ENCODE results near the gene TRAP1.

The TRAP1 gene

DNA sequence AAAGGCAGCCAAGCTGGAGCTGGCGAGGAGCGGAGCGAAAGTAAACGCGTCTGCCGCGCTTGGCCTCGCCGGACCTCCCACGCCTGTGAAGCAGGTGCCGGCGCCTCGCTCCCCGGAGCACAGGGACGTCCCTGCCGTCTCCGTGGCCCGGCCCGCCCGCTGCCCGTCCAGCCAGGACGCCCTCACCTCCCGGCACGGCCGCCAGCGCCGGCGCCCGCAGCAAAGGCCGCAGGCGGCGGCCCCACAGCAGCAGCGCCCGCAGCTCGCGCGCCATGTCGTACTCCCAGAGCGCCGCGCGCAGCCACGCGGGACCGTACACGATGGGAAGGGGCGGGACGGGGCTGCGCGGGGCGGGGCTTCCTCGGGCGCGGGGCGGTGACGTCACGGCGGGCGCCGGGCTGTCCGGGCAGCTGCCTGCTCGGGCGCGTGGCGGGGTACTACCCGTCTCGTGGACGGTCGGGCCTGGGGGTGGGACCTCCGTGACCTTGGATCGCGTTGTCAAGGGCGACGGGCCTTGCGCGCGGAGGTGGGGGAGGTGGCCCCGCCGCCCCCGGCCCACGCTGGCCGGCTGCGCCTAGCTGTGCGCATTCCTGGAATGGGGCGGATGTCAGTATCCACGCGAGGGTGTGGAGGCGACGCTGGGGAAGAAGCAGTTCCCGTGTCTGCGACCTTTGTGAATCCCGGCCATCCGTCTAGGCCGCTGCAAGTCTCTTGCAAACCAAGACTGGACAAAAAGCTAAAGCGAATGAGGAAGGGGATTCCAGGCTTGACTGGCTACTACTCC, at the start of gene TRAP1:
Gene TRAP1, minus strand, starts transcription at position 290 of the 784 bp plus-strand sequence. Its CDS starts 16 bp downstream, at position 274.
- no peak for FAIRE-seq

DNA sequence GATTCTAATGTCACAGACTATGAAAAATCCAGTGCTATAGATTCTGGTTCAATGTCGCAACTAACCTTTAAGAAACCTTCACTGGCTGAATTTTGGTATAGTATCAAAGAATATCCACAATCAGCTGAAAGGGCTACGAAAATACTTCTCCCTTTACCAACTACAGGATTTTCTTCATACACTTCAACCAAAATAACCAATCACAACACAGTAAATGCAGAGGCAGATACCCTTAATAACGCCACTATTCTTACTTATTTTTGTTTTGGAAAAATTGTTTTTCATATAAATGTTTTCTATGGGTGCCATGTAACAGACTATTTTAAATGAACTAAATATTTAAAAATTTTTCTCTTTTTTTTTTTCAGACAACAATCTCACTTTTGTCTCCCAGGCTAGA, 48.9 kb upstream of the TRAP1 start:
- no peak for FAIRE-seq

DNA sequence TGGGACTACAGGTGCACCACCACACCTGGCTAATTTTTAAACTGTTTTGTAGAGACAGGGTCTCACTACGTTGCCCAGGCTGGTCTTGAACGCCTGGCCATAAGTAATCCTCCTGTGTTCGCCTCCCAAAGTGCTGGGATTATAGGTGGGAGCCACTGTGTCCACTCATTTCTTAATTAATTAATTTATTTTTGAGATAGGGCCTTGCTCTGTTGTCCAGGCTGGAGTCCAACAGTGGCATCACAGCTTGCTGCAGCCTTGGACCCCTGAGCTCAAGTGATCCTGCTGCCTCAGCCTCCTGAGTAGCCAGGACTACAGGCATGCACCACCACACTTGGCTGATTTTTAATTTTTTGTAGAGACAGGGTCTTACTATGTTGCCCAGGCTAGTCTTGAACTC, 47.1 kb upstream of the TRAP1 start:
- no peak for FAIRE-seq

DNA sequence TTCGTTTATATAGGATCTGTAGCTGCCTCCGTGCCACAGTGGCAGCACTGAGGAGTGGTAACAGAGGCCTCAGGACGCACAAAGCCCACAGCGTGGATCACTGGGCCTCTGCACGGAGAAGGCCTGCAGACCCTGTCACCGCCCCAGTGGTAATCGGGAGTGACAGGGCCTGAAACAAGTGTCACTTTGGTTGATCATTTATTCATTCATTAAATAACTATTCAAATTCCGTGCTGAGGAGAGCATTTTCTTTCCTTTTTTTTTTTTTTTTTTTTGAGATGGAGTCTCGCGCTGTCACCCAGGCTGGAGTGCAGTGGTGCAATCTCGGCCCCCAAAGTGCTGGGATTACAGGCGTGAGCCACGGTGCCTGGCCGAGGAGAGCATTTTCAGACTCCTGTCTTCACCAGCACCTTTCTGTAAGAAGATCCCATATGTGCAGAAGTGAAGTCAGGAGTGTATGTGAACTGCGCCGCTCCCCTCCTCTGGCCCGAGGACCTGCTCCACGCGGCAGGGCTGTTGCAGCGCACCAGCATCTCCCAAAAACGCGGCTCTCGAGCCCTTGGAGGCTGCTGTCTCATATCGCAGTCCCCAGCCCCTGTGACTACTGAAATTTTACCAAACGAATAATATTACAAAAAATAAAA, 44.9 kb upstream of the TRAP1 start:
- FAIRE-seq = no peak

DNA sequence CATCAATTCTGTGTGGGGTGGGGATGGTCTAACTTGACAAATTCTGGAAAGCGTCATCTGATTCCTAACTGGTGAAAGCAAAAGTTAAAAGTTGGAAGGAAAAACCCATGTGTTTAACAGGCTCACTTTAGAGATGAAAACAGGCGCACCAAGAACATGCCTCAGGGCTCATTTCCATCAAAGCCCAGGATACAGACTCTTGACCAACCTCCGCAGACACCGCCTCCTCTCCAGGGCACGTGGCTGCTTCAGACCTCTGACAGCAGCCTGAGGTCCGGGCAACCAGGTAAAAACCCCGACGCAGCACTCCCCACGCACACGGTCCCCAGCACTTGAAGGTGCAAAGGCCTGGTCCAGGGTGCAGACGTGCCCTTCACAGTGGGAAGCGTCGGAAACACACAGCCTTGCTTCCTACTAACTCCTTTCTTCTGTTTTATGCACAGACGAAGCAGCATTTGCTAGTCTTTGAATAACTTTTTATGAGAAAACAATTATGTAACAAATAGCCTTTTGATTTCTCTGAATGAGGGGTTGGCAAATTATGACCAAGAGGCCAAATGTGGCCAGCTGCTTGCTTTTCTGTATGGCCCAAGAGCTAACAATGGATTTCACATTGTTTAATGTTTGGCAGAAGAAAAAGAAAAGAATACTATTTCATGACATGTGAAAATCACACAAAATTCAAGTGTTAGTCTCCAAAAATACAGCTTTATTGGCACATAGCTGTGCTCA, 44.2 kb upstream of the TRAP1 start:
- FAIRE-seq = no peak

DNA sequence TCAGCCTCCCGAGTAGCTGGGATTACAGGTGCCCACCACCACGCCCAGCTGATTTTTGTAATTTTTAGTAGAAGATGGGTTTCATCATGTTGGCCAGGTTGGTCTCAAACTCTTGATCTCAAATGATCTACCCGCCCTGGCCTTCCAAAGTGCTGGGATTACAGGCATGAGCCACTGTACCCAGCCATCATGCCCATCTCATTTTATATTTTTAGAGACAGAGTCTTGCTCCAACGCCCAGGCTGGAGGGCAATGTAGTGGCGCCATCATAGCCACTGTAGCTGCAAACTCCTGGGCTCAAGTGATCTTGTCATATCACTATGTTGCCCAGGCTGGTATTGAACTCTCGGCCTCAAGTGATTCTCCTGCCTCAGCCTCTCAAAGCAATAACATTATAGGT, 43.2 kb upstream of the TRAP1 start:
- FAIRE-seq = no peak

DNA sequence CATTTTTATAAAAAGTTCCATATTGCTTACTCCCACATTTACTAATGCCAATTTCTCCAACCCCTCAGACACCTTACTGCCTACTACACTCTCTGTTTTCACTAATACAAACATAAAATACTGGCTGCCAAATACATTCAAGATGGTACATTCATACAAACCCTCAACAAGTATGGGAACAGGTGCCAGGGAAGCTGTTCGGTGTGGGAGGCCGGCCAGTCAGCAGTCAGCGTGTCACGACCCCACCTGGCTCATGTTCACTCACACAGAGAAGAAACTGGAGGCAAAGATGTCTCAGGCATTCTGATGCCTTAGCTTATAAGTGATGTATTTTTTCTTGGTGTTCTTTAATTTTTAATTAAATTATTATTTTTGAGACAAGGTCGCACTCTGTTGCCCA, 42.4 kb upstream of the TRAP1 start:
- FAIRE-seq = no peak

DNA sequence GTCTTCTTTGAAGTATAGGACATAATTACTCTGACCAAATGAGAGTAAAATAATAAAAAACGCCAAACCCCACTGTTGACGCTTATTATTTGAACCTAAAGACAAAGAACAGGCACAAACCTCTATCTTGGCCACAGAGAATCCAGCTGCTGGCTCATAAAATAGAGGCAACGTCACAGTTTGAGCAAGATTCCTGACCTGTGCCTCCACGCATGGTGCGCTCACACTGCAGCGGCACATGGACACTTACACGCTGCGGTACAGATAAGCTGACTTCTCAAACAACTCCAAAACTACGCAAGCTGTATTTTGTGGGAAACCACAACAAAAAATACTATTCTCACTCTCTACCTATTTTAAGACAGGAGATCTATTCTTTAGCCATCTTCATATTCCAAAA, 38.8 kb upstream of the TRAP1 start:
- no peak for FAIRE-seq

DNA sequence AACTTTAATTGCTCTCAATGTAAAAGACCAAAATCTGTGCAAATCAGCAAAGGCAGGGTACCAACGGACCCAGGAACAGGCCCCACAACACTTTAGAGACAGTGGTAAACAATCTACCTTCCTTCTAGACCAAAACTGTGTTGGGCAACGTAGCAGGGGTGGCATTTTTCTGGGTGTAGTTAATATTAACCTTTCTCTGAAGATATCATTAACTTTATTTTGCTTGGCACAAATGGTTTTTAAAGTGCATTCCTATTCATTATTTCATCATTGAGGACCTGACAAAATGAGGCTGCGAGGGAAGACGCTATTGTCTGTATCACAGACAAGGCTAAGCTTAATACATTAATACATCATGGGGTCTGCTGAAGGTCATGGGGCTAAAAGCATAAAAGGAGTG, 37.9 kb upstream of the TRAP1 start:
- FAIRE-seq = no peak

DNA sequence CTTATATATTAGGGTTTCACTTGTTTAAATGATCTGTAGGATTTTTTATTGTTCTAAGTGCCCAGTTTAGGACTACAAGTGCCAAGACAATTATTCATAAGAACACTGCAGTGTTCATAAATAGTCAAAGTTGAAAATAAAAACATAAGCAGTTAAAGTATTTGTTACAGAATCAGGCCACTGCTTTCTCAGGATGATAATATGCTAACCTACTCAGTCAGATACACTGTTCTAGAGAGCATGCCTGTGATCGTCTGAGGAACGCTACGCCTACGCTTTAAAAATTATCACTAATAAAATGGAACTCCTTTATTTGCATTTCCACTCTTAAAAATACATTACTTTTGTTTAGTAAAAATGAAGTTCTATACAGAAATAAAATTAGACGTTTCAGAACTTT, 37.4 kb upstream of the TRAP1 start:
- FAIRE-seq = no peak

DNA sequence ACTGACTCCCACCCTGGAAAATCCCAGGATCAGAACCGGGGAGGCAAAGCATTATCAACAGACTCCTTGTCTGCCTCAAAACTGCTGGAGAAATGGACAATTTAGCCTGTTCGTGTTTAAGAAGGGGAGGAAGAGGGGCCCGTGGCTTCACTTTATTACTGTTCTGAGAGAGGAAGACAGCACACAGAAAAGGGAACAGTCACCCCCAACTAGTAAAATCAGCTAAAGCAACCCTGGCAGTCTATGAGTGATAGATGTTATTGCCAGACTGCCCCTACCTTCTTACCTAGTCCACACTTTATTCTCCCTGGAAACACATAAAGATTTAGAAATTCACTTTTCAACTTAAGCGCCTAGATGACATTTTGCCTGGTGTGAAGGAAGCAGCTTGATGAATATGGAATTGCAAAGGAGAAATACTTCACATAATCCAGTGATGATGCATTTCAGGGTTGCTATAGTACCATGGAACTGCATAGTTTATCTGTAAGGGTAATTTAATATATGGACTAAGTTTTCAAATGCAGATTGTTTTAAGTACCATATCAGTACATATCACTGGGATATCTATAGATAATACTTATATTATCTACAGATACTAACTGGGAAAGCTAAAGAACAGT, 36.9 kb upstream of the TRAP1 start:
- FAIRE-seq = no peak

DNA sequence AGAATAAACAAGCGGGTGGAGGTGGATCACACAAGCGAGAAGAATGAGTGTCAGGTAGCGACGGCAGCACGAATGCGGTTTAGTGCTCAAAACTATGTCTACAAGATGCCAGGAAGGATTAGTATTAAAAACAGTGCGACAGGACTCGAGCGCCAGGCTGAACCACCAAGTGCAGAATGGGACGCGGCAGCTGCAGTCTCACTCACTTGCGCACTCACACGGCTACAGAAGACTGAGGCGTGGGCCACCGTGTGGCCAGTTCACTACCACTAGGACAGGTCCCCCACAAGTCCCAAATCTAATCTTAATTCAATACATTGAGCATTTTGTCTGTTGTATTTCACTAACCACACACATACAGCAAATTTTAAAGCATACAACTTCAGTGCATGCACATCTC, 35.7 kb upstream of the TRAP1 start:
- FAIRE-seq = no peak

DNA sequence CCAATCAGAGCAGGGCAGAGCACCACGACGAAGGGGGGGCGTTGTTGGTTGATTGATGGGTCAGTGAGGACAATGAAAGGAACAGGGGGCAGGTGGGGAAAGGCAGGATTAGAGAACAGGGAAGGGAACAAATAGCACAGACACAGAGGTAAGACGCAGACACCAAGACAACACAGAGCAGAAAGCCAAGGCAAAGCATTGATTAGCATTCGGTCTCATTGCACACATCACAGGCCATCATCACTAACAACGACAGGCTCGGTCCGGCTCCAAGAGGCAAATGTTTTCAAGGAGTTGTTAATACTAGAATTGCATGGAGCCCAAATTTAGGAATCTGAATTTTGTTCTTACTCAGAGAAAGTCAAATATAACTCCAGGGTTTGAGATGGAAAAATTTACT, 34.6 kb upstream of the TRAP1 start:
- FAIRE-seq = no peak

DNA sequence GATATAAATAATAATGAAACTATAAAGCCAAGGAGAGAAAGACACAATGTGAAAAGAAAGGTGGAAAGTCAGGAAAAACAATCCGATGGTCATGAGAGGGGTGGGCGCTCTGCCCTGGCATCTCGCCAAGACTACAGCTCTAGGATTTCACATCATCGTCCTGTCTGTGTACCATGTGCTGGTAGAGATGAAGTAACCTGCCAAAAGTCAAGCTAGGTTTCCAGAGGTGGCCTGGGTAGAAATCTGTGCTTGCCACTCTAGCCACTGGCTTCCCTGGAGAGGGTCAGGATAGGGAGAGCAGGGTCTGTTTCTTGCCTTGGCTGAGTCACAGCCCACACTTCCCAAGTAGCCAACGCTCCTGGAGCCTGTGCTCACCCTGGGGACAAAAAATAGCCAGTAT, 31.0 kb upstream of the TRAP1 start:
- no peak for FAIRE-seq

DNA sequence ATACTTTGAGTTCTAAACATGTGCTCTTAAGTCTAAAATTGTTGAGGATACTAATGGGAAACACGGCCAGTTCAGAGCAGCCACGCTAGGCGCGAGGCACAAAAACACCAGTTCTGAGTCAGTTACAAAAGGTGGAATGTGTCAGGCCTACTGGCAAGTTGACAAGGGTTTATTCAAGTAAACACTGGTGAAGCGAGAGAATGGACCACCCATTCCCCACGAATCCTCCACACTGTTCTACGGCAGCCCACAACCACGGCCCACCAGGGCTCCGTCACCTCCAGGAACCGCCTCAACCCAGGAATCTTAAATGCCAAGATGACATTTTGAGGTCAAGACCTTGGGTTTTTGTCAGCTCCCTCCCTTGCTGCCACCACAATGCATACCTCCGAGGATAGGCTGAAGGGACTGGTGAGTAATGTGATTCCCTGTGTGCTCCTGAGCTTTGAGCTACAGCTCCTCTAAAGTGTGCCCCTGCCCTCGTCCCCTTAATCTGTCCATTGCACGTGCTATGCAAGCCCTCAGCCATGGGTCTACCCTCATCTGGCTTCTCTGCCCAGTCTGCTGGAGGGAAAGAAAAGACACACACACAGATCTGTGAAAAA, 28.5 kb upstream of the TRAP1 start:
- FAIRE-seq = no peak

DNA sequence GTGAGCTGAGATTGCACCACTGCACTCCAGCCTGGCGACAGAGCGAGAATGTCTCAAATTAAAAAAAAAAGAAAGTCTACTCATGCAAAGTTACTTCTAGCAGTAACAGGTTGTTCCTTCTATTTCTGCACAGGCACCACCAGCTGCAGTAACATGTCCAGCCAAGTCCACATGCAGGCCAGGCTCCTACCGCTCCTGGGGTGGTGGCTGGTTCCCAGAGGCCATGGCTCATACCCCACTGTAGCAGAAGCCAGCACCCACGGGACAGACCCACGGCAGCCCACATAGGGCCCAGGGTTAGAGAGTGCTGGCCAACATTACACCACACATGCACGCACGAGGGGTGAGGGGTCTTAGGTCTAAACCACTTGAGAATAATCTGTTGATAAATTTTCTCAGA, 26.7 kb upstream of the TRAP1 start:
- no peak for FAIRE-seq

DNA sequence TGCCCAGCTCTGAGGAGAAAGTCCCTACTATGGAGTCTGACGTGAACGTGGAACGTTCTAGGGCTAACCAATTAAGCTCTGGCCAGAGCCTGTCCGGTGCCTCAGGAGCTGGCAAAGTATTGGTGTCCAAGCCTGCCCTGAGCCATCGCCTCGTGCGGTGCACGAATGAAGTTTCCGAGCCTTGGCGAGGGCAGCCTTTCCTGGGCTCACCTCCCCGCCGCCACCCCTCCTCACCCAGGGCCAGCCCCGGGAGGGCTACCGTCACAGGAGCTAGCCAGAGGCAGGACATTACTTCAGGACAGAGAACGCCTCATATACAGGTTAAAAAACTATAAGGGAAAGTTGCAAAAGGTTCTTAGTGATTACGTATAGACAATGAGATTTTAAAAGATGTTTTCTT, 23.6 kb upstream of the TRAP1 start:
- FAIRE-seq = no peak

DNA sequence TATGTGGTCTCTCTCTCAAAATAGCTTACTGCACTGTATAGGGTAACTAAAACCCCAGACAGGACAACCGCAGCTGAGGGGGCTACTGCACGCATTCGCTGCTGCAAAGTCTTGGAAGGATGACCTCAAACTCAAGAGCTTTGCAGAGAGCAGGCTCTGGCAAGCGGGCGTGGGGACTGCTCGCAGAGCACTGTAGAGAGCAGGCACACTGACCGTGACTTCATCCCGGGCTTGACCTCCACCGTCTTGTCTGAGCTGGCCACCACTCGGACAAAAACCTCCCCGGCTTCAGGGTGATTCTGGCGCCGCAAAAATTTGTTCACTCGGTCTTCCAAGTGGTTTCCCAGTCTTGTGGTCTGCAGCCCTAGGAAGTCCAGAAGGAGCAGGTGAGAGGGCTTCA, 22.9 kb upstream of the TRAP1 start:
- FAIRE-seq = no peak

DNA sequence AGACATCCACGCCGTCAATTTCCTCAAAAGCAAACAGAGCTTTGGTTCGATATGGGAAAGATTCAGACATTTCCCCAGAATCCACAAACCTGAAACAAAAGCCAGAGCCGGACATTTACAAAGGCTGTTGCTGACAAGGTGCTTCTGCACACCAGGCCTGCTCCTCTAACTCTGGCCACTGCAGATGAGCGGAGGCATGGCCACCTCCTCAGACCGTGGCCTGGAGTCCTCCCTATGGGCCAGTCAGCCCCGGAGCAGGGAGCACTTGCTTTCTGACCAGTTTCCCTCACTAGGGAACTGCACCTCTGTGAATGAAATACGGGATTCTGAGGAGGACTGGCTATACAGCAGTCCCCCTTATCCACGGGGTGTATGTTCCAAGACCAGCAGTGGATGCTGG, 22.3 kb upstream of the TRAP1 start:
- FAIRE-seq = no peak

DNA sequence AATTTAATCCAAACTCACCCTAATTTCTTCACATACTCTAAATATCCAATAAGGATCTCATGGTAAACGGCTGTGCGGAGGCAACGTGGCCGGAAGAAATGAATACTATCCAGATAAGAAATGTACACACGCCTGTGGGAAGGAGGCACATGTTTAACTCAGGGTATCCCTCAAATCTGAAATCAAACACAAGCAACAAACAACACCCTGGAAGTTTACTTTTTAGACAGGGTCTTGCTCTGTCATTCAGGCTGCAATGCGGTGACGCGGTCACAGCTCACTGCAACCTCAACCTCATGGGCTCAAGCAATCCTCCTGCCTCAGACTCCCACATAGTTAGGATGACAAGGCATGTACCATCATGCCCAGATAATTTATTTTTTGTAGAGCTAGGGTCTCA, 21.2 kb upstream of the TRAP1 start:
- FAIRE-seq = no peak

DNA sequence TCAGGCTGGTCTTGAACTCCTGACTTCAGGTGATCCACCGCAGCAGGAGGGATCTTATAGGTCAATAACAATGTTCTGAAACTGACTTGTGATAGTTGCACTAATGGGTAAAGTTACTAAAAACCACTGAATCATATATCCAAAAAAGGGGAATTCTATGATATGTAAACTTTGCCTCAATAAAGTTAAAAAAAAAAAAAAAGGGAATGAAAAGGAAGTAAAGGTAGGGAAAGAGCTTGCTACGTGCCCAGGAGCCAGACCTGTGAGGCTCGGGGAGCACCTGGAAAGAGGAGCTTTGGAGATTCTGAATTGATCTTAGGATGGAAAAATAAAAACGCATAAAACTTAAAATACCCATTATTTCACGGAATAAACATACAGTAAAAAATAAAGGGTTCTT, 20.8 kb upstream of the TRAP1 start:
- FAIRE-seq = no peak

DNA sequence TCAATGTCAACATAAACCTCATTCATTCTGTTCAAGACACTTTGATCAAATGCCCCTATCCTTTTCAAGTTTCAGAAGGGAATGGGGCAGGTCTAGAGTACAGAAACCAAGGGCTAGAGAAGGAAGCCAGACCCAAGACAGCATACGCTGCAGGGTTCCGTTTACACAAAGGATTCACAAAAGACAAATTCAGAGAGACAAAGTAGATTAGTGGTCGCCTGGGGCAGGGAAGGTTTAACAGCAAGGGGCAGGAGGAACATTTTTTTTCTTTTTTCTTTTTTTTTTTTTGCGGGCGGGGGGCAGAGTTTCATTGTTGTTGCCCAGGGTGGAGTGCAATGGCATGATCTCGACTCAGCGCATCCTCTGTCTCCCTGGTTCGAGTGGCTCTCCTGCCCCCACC, 19.9 kb upstream of the TRAP1 start:
- FAIRE-seq = no peak

DNA sequence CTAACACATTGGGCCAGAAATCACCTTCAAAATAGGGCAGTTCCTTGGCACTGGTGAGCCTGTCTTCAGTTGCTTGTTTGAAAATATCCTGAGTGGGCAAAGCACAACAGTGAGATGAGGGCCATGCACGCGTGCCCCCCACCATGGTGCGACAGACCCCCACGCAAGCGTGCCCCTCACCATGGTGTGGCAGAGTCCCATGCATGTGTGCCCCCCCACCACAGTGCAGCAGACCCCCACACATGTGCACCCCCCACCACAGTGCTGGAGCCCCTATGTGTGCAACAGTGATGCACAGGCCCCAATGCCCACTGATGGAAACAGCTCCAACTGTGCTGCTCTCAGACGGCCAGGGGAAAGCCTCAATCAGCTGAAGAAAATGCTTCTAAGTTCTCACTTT, 18.8 kb upstream of the TRAP1 start:
- no peak for FAIRE-seq

All from A204.1 (cell line).